Thoracic aorta (tissue), 2 donors: Measurements from ENCODE around the gene TMLHE. TPM values are rescaled to one million over a fixed set of nuclear protein-coding genes. Genes with fewer than 3 reads are reported as not detected.
"Not testable (repeated sequence)": the region's sequence is repeated elsewhere in the genome, so short reads cannot be mapped to it uniquely, and the experiment has no call there.

Experiments used
- ATAC-seq: fragments of 150-250 bp; one replicate; pipeline ENCODE4 v1.8.0; 2017; ENCODE audit warnings: low read depth; ENCODE audit not compliant: insufficient number of reproducible peaks, low FRiP score
- DNase-seq: peaks from one replicate; pipeline ENCODE4 v3.0.0-alpha.2; 2020; ENCODE audit warnings: low spot score
- H3K27ac ChIP-seq, 2 donors: fragments of 200-600 bp; sonication (generic); 1 replicate in 1 of 2; 2 replicates in 1 of 2; pipeline ENCODE4 v1.5.1; 2016; ENCODE audit warnings: mild to moderate bottlenecking in 2 of 2, moderate library complexity in 2 of 2
- H3K27me3 ChIP-seq: fragments of 200-600 bp; sonication (generic); replicated peaks from 2 replicates; pipeline ENCODE4 v1.6.0; 2016; ENCODE audit warnings: mild to moderate bottlenecking; ENCODE audit not compliant: insufficient read depth
- H3K36me3 ChIP-seq: fragments of 200-600 bp; sonication (generic); one replicate; pipeline ENCODE4 v1.5.1; 2016
- H3K4me1 ChIP-seq, 2 donors: fragments of 200-600 bp; sonication (generic); 1 replicate in 1 of 2; 2 replicates in 1 of 2; pipeline versions ENCODE4 v1.5.1 to v1.6.0; 2016; ENCODE audit warnings: low read depth in 2 of 2, mild to moderate bottlenecking in 1 of 2; ENCODE audit not compliant: control insufficient read depth in 1 of 2
- H3K4me3 ChIP-seq: fragments of 200-600 bp; sonication (generic); 2 replicates; pipeline ENCODE4 v1.5.1; 2016; ENCODE audit warnings: mild to moderate bottlenecking
- H3K9me3 ChIP-seq: fragments of 200-600 bp; sonication (generic); 2 replicates; pipeline ENCODE4 v1.5.1; 2016
- total RNA-seq, 2 donors: library from RNA; depleted of rRNA; stranded (reverse); fragments of >200 nt; gene quantifications; one replicate each; pipeline versions ENCODE4 v1.1.0 to v1.2.3, GENCODE V29; 2016
- TF ChIP-seq, protein P1 (sequence below): fragments of 200-600 bp; sonication (generic); IDR thresholded peaks from one replicate; pipeline ENCODE4 v1.5.1; 2019; ENCODE audit warnings: antibody characterized with exemption

The TMLHE gene
- total RNA-seq, 2 donors from 2014 or later: 15.8 to 18.3 TPM

DNA sequence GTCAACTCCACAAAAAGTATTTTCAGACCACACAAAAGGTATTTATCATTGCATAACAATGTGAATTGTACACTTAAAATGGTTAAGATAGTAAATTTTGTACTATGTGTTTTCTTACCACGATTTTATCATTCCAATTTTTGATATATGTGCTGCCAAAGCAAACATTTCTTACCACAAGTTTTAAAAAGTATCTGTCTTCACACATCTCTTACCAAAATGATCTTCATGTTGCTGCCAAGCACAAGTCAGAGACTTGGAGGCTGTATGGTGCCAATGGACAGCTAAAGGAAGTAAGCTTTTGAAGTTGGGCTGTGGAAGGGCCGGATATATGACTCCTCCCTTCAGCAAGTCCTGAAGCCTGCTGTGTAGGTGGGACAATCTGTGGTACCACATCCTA, 67.9 kb downstream of the TMLHE start:
- Histone ChIP-seq H3K27ac (no peak overlapping the region), H3K4me3 (no peak overlapping the region), H3K4me1 (peaks cover 0 to 6% of the 10 kb centered on the region in 2 donors), H3K36me3 (no peaks in the 10 kb centered on the region), H3K9me3 (no peaks in the 10 kb centered on the region), H3K27me3 (no peaks in the 10 kb centered on the region)
- DNase-seq: no peak
- ATAC-seq: no peak
- TF ChIP-seq, protein P1, sequence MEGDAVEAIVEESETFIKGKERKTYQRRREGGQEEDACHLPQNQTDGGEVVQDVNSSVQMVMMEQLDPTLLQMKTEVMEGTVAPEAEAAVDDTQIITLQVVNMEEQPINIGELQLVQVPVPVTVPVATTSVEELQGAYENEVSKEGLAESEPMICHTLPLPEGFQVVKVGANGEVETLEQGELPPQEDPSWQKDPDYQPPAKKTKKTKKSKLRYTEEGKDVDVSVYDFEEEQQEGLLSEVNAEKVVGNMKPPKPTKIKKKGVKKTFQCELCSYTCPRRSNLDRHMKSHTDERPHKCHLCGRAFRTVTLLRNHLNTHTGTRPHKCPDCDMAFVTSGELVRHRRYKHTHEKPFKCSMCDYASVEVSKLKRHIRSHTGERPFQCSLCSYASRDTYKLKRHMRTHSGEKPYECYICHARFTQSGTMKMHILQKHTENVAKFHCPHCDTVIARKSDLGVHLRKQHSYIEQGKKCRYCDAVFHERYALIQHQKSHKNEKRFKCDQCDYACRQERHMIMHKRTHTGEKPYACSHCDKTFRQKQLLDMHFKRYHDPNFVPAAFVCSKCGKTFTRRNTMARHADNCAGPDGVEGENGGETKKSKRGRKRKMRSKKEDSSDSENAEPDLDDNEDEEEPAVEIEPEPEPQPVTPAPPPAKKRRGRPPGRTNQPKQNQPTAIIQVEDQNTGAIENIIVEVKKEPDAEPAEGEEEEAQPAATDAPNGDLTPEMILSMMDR: no peak

DNA sequence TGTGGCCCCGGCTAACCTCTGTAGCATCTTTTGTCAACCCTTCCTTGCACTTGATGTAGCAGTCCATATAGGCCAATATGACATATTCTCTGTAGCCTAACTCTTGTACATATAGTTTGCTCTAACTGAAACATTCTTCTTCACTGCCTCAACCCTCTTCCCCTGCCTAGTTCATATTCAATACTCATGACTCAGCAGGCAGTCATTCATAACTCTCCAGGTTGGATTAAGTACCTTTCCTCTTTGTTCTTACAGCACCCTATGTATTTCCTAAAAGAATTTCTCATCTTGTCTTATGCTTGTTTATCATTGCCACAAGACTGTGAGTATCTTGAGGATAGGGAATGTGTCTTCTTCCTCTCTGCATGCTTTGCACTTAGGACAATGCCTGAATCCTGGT, 76.9 kb downstream of the TMLHE start:
- no peaks in the 10 kb centered on the region for H3K4me1 ChIP-seq
- H3K4me3 ChIP-seq: no peak overlapping the region
- TF ChIP-seq, protein P1: no peak
- ATAC-seq: no peak
- no peaks in the 10 kb centered on the region for H3K27me3 ChIP-seq
- no peaks in the 10 kb centered on the region for H3K36me3 ChIP-seq
- DNase-seq: no peak
- no peaks in the 10 kb centered on the region for H3K9me3 ChIP-seq
- H3K27ac ChIP-seq: no peak overlapping the region

DNA sequence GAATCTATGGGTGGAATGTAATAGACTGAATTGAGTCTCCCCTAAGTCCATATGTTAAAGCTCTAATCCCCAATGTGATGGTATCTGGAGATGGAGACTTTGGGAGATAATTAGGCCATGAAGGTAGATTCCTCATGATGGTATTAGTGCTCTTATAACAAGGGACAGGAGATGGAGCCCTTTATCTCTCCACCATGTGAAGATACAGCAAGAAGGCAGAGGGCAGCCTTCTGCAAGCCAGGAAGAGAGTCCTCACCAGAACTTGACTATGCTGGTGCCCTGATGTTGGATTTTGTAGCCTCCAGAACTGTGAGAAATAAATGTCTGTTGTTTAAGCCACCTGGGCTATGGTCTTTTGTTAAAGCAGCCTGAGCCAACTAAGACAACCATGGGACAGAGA, 78.0 kb downstream of the TMLHE start:
- DNase-seq (no peak), ATAC-seq (no peak)
- Histone ChIP-seq H3K36me3 (no peaks in the 10 kb centered on the region), H3K4me3 (no peak overlapping the region), H3K4me1 (no peaks in the 10 kb centered on the region), H3K27ac (no peak overlapping the region), H3K27me3 (no peaks in the 10 kb centered on the region), H3K9me3 (no peaks in the 10 kb centered on the region)
- TF ChIP-seq, protein P1: no peak

DNA sequence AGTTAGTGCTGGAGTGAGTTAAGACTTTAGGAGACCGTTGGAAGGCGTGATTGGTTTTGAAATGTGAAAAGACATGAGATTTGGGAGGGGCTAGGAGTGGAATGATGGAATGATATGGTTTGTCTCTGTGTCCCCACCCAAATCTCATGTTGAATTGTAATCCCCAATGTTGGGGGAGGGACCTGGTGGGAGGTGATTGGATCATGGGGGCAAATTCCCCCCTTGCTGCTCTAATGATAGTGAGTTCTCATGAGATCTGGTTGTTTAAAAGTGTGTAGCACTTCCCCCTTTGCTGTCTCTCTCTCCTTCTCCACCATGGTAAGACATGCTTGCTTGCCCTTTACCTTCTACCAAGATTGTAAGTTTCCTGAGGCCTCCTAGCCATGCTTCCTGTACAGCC, 85.7 kb downstream of the TMLHE start:
- H3K4me1 ChIP-seq, DNase-seq, ATAC-seq, H3K9me3 ChIP-seq, H3K27me3 ChIP-seq, H3K36me3 ChIP-seq, H3K27ac ChIP-seq, H3K4me3 ChIP-seq: not testable (repeated sequence)

DNA sequence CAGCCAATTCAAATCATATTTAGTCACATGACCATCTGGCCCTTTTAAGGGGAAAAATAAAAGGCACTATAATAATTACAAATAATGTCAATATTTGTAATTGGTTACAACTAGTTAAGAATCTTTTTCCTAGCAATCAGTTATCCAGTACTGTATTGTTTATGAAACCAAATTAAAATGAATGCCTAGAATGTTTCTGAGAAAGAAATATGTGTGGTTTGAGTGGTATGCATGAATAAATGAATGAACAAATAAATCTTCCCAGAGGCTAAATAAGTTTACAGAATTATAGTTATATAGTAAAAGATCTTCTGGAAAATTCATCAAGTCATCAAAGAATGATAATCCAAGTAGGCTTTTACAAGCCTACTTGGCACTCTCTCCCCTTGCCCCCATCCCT, 98.5 kb downstream of the TMLHE start:
- Histone ChIP-seq H3K27me3 (no peaks in the 10 kb centered on the region), H3K9me3 (no peaks in the 10 kb centered on the region), H3K36me3 (no peaks in the 10 kb centered on the region), H3K4me3 (no peak overlapping the region), H3K27ac (no peak overlapping the region), H3K4me1 (no peaks in the 10 kb centered on the region)
- no peak for ATAC-seq
- TF ChIP-seq, protein P1: no peak
- DNase-seq: no peak

DNA sequence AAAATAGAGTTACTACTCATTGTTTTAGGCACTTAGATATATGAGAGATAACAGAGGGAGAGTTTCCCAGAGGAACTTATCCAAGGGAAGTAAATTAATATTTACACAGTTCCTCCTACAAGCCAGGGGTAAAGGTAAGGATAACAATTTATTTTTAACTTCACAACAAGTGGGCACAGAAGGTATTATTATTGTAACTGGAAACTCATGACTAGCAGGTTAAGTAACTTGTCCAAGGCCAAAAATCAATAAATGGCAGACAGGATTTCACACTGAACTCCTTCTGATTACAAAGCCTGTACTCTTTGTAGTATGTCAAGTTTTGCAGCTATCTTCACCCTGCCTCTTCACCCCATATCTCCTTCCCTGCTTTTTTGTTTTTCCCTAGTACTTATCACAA, 107.5 kb downstream of the TMLHE start:
- H3K4me3 ChIP-seq: no peak overlapping the region
- DNase-seq: no peak

DNA sequence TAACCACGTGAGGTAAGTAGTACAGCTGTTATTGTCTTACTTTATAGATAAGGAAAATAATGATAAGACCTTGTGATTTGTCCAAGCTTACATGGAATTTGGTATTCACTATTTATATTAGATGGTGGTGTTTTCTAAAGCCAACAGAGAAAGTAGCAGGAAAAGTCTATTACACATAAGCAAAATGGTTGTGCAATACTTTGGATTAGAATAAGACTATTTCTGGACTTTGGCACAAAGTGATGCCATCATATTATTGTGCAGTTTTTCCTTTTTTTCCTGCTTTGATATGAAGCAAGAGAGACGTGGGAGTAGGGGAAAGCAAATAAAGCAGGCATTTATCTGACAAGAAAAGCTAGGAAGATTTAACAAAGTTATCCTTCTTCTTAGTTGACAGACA, 117.6 kb downstream of the TMLHE start:
- not testable (repeated sequence) for H3K27me3 ChIP-seq, H3K4me1 ChIP-seq, H3K4me3 ChIP-seq, H3K27ac ChIP-seq, DNase-seq, H3K9me3 ChIP-seq, H3K36me3 ChIP-seq, ATAC-seq

More for the DNA sequence above, 107.5 kb downstream of the TMLHE start:
- Histone ChIP-seq H3K9me3 (no peaks in the 10 kb centered on the region), H3K27ac (no peak overlapping the region), H3K27me3 (no peaks in the 10 kb centered on the region), H3K4me1 (no peaks in the 10 kb centered on the region), H3K36me3 (no peaks in the 10 kb centered on the region)
- TF ChIP-seq, protein P1: no peak
- ATAC-seq: no peak

DNA sequence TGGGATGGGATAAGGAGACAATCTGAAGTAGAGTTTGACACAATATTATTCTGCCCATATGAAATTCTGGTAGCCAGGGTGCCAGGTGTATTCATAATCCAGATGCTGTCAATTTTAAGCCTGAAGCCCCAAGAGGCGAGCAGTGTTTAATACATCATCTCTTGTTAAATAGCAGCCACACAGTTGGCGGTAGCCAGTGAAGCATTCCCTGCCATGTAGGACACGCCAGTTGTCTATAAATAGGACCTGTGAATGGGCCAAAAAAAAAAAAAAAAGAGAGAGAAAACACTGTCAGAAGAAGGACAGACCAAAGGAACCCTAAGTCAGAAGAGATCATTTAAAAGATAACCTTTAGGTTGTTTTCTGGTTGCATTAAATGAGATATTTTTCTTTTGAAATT, 121.3 kb downstream of the TMLHE start:
- H3K27ac ChIP-seq, H3K9me3 ChIP-seq, ATAC-seq, H3K4me3 ChIP-seq, DNase-seq, H3K27me3 ChIP-seq, H3K36me3 ChIP-seq, H3K4me1 ChIP-seq: not testable (repeated sequence)
